K562 (cell line): Measurements from ENCODE around the gene TMEM204. TPM values are rescaled to one million over a fixed set of nuclear protein-coding genes. Genes with fewer than 3 reads are reported as not detected.

Experiments used
- CREM ChIP-seq: IDR thresholded peaks from 2 replicates; pipeline ENCODE4 v1.6.1; 2014; ENCODE audit warnings: antibody characterized with exemption, low read depth
- CTCF ChIP-seq, 3 experiments: IDR thresholded peaks in 2 of 3; conservative IDR thresholded peaks in 1 of 3; 2 replicates each; pipeline ENCODE4 v1.5.1; 2011 to 2012; ENCODE audit warnings: low read length in 3 of 3, mild to moderate bottlenecking in 3 of 3, control low read depth in 2 of 3, improper control_type of control experiment in 1 of 3, inconsistent platforms in 1 of 3, low read depth in 1 of 3, mixed read lengths in 1 of 3, moderate library complexity in 1 of 3; ENCODE audit not compliant: insufficient read depth in 2 of 3
- DPF2 ChIP-seq: fragments of 450-650 bp; IDR thresholded peaks from 2 replicates; pipeline ENCODE4 v1.6.1; 2016
- EGR1 ChIP-seq: fragments of 450-650 bp; conservative IDR thresholded peaks from 2 replicates; pipeline ENCODE4 v1.6.1; 2017; ENCODE audit warnings: mild to moderate bottlenecking
- FOXM1 ChIP-seq, 2 experiments: fragments of 450-650 bp in 1 of 2; sonication (generic) in 1 of 2; formaldehyde crosslinking in 1 of 2; IDR thresholded peaks; 2 replicates each; pipeline versions ENCODE4 v1.6.1 to v1.9.0; 2017 to 2022; ENCODE audit warnings: low read depth in 2 of 2, mild to moderate bottlenecking in 2 of 2, missing genetic modification reagents in 1 of 2, moderate library complexity in 1 of 2
- GATAD2B ChIP-seq: fragments of 450-650 bp; IDR thresholded peaks from 2 replicates; pipeline ENCODE4 v1.6.1; 2017; ENCODE audit warnings: mild to moderate bottlenecking, borderline replicate concordance
- KLF16 ChIP-seq: IDR thresholded peaks from 2 replicates; pipeline ENCODE4 v1.6.1; 2016; ENCODE audit warnings: antibody characterized with exemption
- MXI1 ChIP-seq: IDR thresholded peaks from 2 replicates; pipeline ENCODE4 v1.6.1; 2011; ENCODE audit warnings: low read depth, mild to moderate bottlenecking, improper control_type of control experiment, low read length
- NCOR1 ChIP-seq: fragments of 450-650 bp; IDR thresholded peaks from 2 replicates; pipeline ENCODE4 v1.6.1; 2016; ENCODE audit warnings: mild to moderate bottlenecking, moderate library complexity
- NUFIP1 ChIP-seq: fragments of 450-650 bp; IDR thresholded peaks from 2 replicates; pipeline ENCODE4 v1.6.1; 2018; ENCODE audit not compliant: partially characterized antibody
- POLR2B ChIP-seq: fragments of 450-650 bp; IDR thresholded peaks from 2 replicates; pipeline ENCODE4 v1.6.1; 2018; ENCODE audit warnings: low read depth; ENCODE audit not compliant: partially characterized antibody
- THRA ChIP-seq: fragments of 450-650 bp; IDR thresholded peaks from 2 replicates; pipeline ENCODE4 v1.6.1; 2017; ENCODE audit warnings: mild to moderate bottlenecking, moderate library complexity
- TRIM25 ChIP-seq: fragments of 450-650 bp; IDR thresholded peaks from 2 replicates; pipeline ENCODE4 v1.7.0; 2016; ENCODE audit warnings: borderline replicate concordance
- ZBTB8A ChIP-seq: fragments of 450-650 bp; IDR thresholded peaks from 2 replicates; pipeline ENCODE4 v1.6.1; 2018; ENCODE audit warnings: mild to moderate bottlenecking, moderate library complexity; ENCODE audit not compliant: partially characterized antibody
- ZEB2 ChIP-seq: fragments of 450-650 bp; IDR thresholded peaks from 2 replicates; pipeline ENCODE4 v1.6.1; 2016
- ZNF324 ChIP-seq: fragments of 250-450 bp; sonication (Bioruptor Pico); IDR thresholded peaks from 2 replicates; pipeline ENCODE4 v1.4.0; 2020; ENCODE audit warnings: mild to moderate bottlenecking
- ZNF583 ChIP-seq: fragments of 250-450 bp; sonication (Bioruptor Pico); IDR thresholded peaks from 2 replicates; pipeline ENCODE4 v1.4.0; 2020
- ZNF584 ChIP-seq: fragments of 200-800 bp; sonication (Bioruptor generic); IDR thresholded peaks from 2 replicates; pipeline ENCODE4 v1.6.1; 2016; ENCODE audit warnings: low read depth, mild to moderate bottlenecking, missing genetic modification characterization, missing compliant biosample characterization
- ZNF592 ChIP-seq: fragments of 450-650 bp; IDR thresholded peaks from 2 replicates; pipeline ENCODE4 v1.6.1; 2017; ENCODE audit warnings: antibody characterized with exemption, mild to moderate bottlenecking
- polyA plus RNA-seq, 8 experiments: library from polyadenylated mRNA; depleted of rRNA in 4 of 8; stranded (reverse) in 5 of 8; unstranded in 3 of 8; fragments of >200 nt; fragmentation: Nextera tagmentation in 2 of 8; fragmentation: Illumina TruSeq in 1 of 8; extraction: Ambion mirVana in 2 of 8; extraction: Trizol in 1 of 8; gene quantifications; 2 replicates each; pipeline versions ENCODE4 v1.2.1 to v1.2.3, GENCODE V29; 2011 to 2014; ENCODE audit warnings: inconsistent platforms in 1 of 8, missing spikeins in 1 of 8
- total RNA-seq, 7 experiments: library from RNA; depleted of rRNA in 6 of 7; stranded (reverse); fragments of >200 nt in 6 of 7; fragmentation: Illumina TruSeq in 2 of 7; extraction: Trizol in 2 of 7; gene quantifications; 2 replicates each; pipeline versions ENCODE4 v1.2.1 to v1.2.3, GENCODE V29; 2011 to 2021; ENCODE audit warnings: low replicate concordance in 1 of 7

TMEM204 gene
- total and polyA plus RNA-seq, 9 of the 15 experiments (the other 6 are each of a cell fraction or from before 2014, with no cell fraction given) = 0.04 to 0.18 TPM; not detected in 7

- TF ChIP-seq ZNF584 (CRISPR knock-in tag) (no peak), ZBTB8A (no peak), DPF2 (peak; percentile 37; the same call in 1 of the 2 replicates), ZNF592 (peak; percentile 96), NCOR1 (no peak), FOXM1 (IDR thresholded peaks at IDR 0.05; ENCODE audit: low read depth) (no peak), FOXM1 (CRISPR knock-in tag; IDR thresholded peaks at IDR 0.05; ENCODE audit: low read depth) (0 out of 2 replicates have a peak, but pooled peaks have one; percentile 16), KLF16 (no peak), CREM (peak; percentile 37; the same call in 1 of the 2 replicates), ZEB2 (peak; percentile 100), GATAD2B (peak; percentile 67; the same call in 1 of the 2 replicates), EGR1 (peak; percentile 72), ZNF324 (no peak), POLR2B (peak; percentile 60), THRA (no peak), NUFIP1 (peak; percentile 38), ZNF583 (peak; percentile 64; the same call in 1 of the 2 replicates), CTCF (IDR thresholded peaks at IDR 0.05 in 2 of 3, conservative IDR thresholded peaks at IDR 0.05 in 1 of 3; ENCODE audit: insufficient read depth in 2 of 3, low read depth in 1 of 3, low read length in 3 of 3) (peak in 1 of 3 experiments; percentile 9; a peak in 1 of 6 replicates), MXI1 (peak; percentile 34; the same call in 1 of the 2 replicates), TRIM25 (no peak)
These were observed 40.3 kb upstream of the TMEM204 start, which contains the start of gene TELO2 (continued) for GRCh38 chr16:1492923-1493745.
